Measurements from ENCODE around the gene CEP112. TPM values are rescaled to one million over a fixed set of nuclear protein-coding genes. Genes with fewer than 3 reads are reported as not detected.

The CEP112 gene
- total and polyA plus RNA-seq, 2 donors (not counting 1 experiment from before 2014, with no cell fraction given) = 5.4 to 6.4 TPM

DNA sequence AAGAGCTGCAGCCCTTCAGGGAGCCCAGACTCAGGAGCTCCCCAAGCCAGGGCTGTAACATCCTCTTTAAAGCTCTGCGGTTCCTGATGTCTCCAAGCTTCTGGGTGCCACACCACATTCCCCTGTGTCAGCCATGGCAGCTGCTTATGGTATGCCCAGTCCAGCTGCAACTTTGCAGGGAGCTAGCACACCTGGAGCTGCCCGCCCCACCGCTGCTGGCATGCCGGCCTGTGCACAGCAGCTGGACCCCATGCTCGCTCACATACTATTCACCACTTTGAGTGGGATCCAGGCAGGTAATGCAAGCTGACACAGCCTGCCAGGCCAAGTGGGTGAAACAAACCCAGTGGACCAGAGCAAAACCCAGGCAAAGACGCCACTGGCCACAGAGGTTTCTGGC, 324.9 kb downstream of the CEP112 start:
- H3K27me3 ChIP-seq (ENCODE audit: control insufficient read depth, insufficient read depth, low read length) = no peaks in the 10 kb centered on the region
- H2AFZ ChIP-seq (ENCODE audit: low read length) = no peak overlapping the region
- H3K36me3 ChIP-seq (ENCODE audit: control insufficient read depth, insufficient read depth, low read length) = no peaks in the 10 kb centered on the region
- no peak overlapping the region for H3K27ac ChIP-seq (ENCODE audit: insufficient read depth, low read length)
- no peaks in the 10 kb centered on the region for H4K20me1 ChIP-seq (ENCODE audit: control insufficient read depth, extremely low read depth, insufficient read depth, low read length)
- no peaks in the 10 kb centered on the region for H3K4me1 ChIP-seq (ENCODE audit: control insufficient read depth, extremely low read depth, insufficient read depth, low read length)
- no peak overlapping the region for H3K4me3 ChIP-seq (replicated peaks in 1 of 4; ENCODE audit: control extremely low read depth in 1 of 4, insufficient read depth in 1 of 4, low read depth in 3 of 4, low read length in 4 of 4)
- no peak overlapping the region for H3K4me2 ChIP-seq (ENCODE audit: extremely low read depth, insufficient read depth, low read length)
- TF ChIP-seq CTCF (conservative IDR thresholded peaks at IDR 0.05 in 1 of 2, IDR thresholded peaks at IDR 0.05 in 1 of 2; ENCODE audit: low read depth in 1 of 2, low read length in 2 of 2) = no peak
- TF ChIP-seq EZH2 (IDR thresholded peaks at IDR 0.05; ENCODE audit: low read length, missing control alignments) = no peak
- H3K9ac ChIP-seq (ENCODE audit: insufficient read depth, low read length) = no peak overlapping the region
- no peaks in the 10 kb centered on the region for H3K9me3 ChIP-seq (ENCODE audit: control insufficient read depth, insufficient read depth, low read depth, low read length)
- H3K79me2 ChIP-seq (ENCODE audit: control insufficient read depth, insufficient read depth, low read length) = no peaks in the 10 kb centered on the region
- no peak for DNase-seq (ENCODE audit: low read depth in 2 of 2)

DNA sequence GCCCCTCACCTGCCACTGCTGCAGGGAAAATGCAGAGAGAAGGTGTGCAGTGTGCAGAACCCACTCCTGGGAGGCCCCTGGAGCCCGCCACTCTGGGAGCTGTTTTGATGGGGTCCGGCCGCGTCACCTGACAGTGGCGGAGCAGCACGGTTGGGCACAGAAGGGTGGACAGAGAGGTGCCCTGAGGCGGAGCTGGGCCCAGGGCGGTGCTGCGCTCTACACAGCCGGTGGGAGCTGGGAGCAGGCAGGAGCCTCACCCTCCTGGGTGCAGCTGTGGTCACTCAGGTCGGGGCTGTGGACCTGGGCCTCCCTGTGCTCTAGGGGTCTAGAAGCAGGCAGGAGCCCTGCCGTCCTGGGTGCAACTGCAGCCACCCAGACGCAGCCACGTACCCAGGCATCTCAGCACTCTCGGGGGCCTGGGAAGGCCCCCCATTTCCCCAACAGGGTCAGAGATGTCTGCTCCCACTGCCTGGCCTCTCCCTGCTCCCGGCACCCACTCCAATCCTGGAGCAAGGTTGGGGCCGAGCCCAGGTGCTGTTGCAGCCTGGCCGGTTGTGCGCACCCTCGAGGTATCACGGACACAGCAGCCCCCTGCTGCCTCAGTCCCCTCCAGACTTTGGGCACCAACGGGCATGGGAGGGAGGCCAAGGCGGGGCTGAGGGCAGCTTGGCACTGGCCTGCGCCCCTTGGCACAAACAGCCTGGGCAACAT, 326.1 kb downstream of the CEP112 start:
- Histone ChIP-seq H3K4me2 (ENCODE audit: extremely low read depth, insufficient read depth, low read length) (no peak overlapping the region), H3K9me3 (ENCODE audit: control insufficient read depth, insufficient read depth, low read depth, low read length) (no peaks in the 10 kb centered on the region), H3K4me3 (replicated peaks in 1 of 4; ENCODE audit: control extremely low read depth in 1 of 4, insufficient read depth in 1 of 4, low read depth in 3 of 4, low read length in 4 of 4) (no peak overlapping the region), H3K9ac (ENCODE audit: insufficient read depth, low read length) (no peak overlapping the region), H3K36me3 (ENCODE audit: control insufficient read depth, insufficient read depth, low read length) (no peaks in the 10 kb centered on the region), H3K27ac (ENCODE audit: insufficient read depth, low read length) (no peak overlapping the region), H2AFZ (ENCODE audit: low read length) (no peak overlapping the region), H3K27me3 (ENCODE audit: control insufficient read depth, insufficient read depth, low read length) (no peaks in the 10 kb centered on the region), H3K4me1 (ENCODE audit: control insufficient read depth, extremely low read depth, insufficient read depth, low read length) (no peaks in the 10 kb centered on the region), H4K20me1 (ENCODE audit: control insufficient read depth, extremely low read depth, insufficient read depth, low read length) (no peaks in the 10 kb centered on the region), H3K79me2 (ENCODE audit: control insufficient read depth, insufficient read depth, low read length) (no peaks in the 10 kb centered on the region)
- DNase-seq (ENCODE audit: low read depth in 2 of 2) = no peak
- no peak for TF ChIP-seq CTCF (conservative IDR thresholded peaks at IDR 0.05 in 1 of 2, IDR thresholded peaks at IDR 0.05 in 1 of 2; ENCODE audit: low read depth in 1 of 2, low read length in 2 of 2)
- TF ChIP-seq EZH2 (IDR thresholded peaks at IDR 0.05; ENCODE audit: low read length, missing control alignments) = no peak

DNA sequence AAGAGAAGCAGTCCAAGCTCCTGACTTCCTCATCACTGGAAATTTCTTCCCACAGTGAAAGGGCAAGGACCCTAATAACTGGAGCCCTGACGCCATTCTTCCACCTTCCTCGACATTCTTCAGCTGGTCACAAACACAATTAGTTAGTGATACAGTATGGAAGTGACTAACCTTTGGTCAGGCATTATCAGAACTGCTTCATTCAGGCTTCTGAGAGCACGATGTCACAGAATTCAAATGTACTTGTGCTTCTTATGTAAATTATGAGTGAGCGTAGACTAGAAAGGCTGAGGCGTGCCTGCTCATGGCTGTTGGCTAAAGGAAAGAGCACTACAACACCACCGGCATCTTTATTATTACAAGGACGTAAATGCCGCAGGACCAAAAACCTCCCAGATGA, 327.5 kb downstream of the CEP112 start:
- no peaks in the 10 kb centered on the region for H3K9me3 ChIP-seq (ENCODE audit: control insufficient read depth, insufficient read depth, low read depth, low read length)
- no peak for DNase-seq (ENCODE audit: low read depth in 2 of 2)
- no peaks in the 10 kb centered on the region for H3K4me1 ChIP-seq (ENCODE audit: control insufficient read depth, extremely low read depth, insufficient read depth, low read length)
- no peak overlapping the region for H3K4me2 ChIP-seq (ENCODE audit: extremely low read depth, insufficient read depth, low read length)
- no peaks in the 10 kb centered on the region for H3K79me2 ChIP-seq (ENCODE audit: control insufficient read depth, insufficient read depth, low read length)
- no peaks in the 10 kb centered on the region for H3K27me3 ChIP-seq (ENCODE audit: control insufficient read depth, insufficient read depth, low read length)
- H3K27ac ChIP-seq (ENCODE audit: insufficient read depth, low read length) = no peak overlapping the region
- H4K20me1 ChIP-seq (ENCODE audit: control insufficient read depth, extremely low read depth, insufficient read depth, low read length) = no peaks in the 10 kb centered on the region
- no peaks in the 10 kb centered on the region for H3K36me3 ChIP-seq (ENCODE audit: control insufficient read depth, insufficient read depth, low read length)
- H3K9ac ChIP-seq (ENCODE audit: insufficient read depth, low read length) = no peak overlapping the region
- H2AFZ ChIP-seq (ENCODE audit: low read length) = no peak overlapping the region
- TF ChIP-seq CTCF (conservative IDR thresholded peaks at IDR 0.05 in 1 of 2, IDR thresholded peaks at IDR 0.05 in 1 of 2; ENCODE audit: low read depth in 1 of 2, low read length in 2 of 2) (no peak), EZH2 (IDR thresholded peaks at IDR 0.05; ENCODE audit: low read length, missing control alignments) (no peak)
- no peak overlapping the region for H3K4me3 ChIP-seq (replicated peaks in 1 of 4; ENCODE audit: control extremely low read depth in 1 of 4, insufficient read depth in 1 of 4, low read depth in 3 of 4, low read length in 4 of 4)

All from fibroblast of lung (primary cell).